Ramos (cell line): Measurements from ENCODE around the gene CHI3L1.

Experiments used
- in situ Hi-C: fragments of 300-500 bp; cut with MboI; formaldehyde crosslinking; loops from one replicate; pipeline ENCODE4 v1.14.3; 2022; ENCODE audit warnings: low sequenced_read_pairs; ENCODE audit not compliant: unreplicated experiment

Gene CHI3L1

DNA sequence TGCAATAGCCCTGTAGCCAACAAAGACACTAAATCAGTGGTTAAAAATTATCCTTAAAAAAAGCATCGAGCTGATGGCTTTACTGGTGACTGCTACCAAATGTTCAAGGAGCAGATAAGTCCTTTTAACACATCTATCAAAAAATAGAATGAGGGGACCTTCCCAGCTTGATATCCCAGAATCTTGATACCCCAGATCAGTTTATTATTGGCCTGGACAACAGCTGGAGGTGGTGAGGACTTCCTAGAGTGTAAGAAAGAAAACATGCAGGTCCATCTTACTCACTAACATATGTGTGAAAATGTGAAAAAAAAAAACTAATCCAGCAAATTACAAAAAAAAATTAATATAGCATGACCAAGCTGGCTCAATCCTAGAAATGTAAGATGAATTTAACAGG, 21.7 kb upstream of the CHI3L1 start:
- in situ Hi-C loops = loop anchor here (25.0 kb wide), 1 partner anchor 171 kb away; the partner anchor contains the start of gene PPFIA4

DNA sequence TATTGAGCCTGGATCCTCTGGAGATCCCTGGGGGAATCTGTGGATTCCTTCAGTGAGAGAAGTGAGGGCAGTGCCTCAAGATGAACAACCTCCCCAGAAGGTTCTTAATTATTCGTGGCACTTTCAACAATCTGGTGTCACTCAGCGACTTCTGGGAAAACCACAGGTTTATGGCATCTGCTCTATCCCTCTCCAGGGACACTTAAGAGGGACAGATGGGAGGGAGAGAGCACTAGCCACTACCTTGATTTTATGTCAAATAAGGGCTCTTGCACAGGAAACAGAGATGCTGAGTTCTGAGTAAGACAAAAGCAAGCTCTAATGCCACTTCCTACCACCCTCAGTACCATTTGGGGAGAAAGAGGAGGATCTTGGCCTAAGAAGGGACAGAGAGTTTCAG, 21.2 kb upstream of the CHI3L1 start:
- in situ Hi-C loops = loop anchor here (25.0 kb wide), 1 partner anchor 170 kb away; the partner anchor contains the start of gene PPFIA4

DNA sequence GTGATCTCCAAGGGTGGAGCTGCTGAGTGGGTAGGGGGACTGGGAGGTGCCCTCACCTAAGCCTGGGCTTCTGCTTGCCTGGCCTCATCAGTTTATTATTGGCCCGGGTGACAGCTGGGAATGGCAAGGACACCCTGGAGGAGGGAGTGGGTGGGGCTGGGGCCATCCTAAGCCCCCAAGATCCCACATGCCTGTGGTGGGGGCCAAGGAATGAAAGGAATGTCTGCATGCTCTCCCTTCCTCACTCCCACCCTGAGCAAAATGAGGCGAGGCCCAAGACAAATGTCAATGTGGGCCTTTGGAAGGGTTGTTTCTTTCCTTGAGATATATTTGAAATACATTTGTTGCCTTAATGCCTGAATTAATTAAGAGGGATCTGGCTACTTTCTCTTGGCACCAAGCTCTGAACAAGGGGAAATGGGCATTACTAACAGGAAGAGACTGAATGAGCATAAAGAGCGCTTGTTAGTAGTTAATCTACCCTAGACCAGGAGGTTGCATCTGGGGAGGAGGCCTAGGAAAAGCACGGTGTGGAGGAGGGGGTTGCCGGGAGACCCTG, 19.7 kb upstream of the CHI3L1 start:
- in situ Hi-C loops = loop anchor here (25.0 kb wide), 1 partner anchor 169 kb away; the partner anchor contains the start of gene PPFIA4

DNA sequence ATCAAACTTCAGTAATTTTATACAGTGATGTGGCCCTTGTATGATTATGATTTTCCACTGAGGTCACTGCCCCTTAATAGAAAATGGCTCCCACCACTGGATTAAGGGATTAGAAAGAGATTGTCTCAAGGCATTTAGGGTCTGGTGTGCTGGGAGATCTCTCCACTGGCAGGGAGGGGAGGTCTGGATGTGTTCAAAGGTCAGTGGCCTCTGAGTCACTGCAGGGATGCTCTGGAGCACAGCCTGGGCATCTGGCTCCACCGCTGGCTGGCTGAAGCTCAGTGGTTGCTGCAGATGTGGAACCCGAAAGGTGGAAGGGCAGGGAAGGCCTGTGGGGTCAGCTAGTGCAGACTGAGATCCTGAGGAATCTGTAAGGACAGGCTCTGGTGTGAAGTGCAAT, 18.3 kb upstream of the CHI3L1 start:
- in situ Hi-C loops = loop anchor here (25.0 kb wide), 1 partner anchor 167 kb away; the partner anchor contains the start of gene PPFIA4

DNA sequence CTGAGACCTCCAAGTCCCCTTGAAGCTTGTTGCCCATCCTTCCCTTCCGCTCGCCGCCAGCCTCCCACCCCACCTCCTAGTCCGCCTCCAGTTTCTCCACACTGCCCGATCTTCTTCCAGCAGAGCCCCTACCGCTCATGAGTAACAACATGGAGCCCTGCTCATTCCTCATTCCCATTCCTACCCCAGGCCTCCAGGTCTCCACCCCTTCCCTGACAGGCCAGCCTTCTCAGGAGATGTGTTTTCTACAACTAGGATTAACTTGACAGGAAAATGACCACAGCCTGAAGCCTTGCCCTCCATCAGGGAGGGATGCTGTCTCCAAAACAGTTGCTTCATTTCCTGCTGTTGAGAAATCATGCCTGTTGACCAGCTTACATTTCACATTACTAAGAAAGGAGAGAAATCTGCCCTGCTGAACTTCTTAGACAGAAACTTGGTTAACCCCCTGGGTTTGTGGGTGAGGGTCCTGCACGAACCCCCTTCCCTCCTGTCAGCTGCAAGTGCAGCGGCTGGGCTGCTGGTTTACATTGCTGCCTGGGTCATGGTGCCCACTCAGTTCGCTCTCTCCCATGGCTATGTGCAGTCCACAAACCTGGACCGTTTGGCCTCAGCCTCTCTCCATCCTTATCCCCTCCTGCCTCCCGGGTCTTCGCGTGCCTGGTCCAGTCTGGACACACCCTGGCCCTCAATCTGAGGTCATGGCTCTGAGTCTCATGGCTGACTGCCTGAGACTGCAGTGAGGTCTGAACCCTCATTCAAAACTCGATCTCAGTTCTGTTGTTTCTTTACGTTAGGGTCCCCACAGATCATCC, 16.1 kb upstream of the CHI3L1 start:
- in situ Hi-C loops = loop anchor here (25.0 kb wide), 1 partner anchor 165 kb away; the partner anchor contains the start of gene PPFIA4

DNA sequence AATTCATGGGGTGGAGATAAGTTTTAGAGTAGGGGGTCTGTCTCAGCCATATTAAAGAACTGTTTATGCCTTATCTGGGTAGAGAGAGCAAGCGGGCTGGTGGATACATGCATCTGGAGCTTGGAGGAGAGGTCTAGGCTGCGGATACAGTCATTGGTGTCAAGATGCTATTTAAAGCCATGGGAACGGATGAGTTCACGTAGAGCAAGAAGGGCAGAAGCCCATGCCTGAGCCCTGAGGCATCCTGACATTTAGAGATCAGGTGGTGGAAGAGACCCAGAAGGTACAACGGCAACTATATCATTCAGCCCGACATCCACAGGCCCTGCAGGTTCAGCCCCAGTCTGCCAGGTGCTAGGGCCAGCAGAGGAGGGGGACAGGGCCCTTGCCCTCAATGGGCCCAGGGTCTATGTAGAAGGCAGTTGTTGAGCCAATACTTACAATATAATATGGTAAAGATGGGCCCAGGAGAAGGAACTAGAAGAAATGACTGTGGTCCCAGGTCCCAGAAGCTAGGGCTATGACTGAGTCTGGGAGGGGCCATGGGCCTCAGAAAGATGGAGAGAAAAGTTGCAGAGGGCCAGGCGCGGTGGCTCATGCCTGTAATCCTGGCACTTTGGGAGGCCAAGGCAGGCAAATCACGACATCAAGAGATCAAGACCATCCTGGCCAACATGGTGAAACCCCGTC, 15.2 kb upstream of the CHI3L1 start:
- in situ Hi-C loops = loop anchor here (25.0 kb wide), 1 partner anchor 164 kb away; the partner anchor contains the start of gene PPFIA4

DNA sequence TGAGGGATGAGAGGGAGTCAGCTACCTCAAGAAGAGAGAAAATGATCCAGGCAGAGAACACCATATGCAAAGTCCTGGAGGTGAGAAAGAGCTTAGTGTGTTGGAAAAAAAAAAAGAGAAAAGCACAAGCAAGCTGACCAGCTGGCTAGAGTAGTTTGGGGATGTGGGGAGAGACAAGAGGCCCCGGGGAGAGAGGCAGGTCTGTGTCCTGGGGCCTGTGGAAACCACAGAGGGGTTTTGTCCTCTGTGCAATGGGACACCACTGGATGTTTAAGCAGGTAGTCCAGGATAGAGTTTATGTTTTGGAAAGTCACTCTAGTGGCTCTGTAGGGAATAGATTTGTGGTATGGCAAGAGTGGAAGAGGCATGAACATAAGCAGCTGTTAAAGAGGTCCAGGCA, 14.4 kb upstream of the CHI3L1 start:
- in situ Hi-C loops = loop anchor here (25.0 kb wide), 1 partner anchor 164 kb away; the partner anchor contains the start of gene PPFIA4

DNA sequence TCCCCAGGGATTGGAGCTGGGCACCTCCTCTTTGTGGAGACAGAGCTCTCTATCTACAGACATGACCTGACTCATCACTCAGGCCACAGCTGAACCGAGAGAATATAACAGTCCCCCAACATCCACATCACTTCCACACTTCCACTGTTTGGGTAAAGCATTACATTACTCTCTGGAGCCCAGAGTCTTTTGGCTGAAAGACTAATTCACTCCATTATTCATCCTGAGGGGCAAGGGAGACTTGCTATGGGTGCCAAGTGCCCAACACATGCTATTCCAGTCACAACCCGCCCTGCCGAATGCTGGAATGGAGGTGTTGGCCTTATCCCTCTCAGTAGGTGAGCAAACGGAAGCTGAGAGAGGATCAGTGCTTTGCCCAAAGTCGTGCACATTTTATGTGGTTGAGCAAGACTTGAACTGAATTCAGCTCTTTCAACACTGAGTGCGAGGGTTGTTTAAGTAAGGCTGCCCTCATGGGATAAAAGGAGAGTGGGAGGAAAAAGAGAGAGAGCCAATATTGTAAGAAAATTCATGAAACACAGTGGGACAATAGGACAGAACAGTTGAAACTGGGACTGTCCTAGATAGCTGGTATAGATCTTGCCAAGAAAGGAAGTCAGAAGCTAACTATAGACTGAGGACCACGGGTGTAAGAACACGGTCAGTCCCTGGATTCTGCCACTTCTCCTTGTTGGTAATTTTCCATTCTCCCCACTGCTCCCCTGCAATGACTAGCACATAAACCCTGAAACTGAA, 13.5 kb upstream of the CHI3L1 start:
- in situ Hi-C loops = loop anchor here (25.0 kb wide), 1 partner anchor 163 kb away; the partner anchor contains the start of gene PPFIA4

DNA sequence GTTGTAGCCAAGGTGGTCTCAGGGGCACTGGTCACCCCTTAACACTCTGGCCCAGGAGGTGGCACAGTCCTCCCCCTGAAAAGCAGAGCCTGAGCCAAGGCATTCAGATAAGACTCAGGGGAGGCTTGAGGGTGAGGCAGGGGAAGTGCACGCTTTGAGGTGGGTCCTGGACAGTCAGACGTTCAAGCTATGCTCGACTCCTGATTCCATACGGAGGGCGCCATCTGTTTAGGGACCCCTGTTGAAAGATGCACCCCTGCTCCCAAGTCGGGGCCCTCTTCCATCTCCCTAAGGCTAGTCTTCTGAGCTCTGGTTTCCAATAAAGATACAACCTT, 12.9 kb upstream of the CHI3L1 start:
- in situ Hi-C loops = no loop called here

DNA sequence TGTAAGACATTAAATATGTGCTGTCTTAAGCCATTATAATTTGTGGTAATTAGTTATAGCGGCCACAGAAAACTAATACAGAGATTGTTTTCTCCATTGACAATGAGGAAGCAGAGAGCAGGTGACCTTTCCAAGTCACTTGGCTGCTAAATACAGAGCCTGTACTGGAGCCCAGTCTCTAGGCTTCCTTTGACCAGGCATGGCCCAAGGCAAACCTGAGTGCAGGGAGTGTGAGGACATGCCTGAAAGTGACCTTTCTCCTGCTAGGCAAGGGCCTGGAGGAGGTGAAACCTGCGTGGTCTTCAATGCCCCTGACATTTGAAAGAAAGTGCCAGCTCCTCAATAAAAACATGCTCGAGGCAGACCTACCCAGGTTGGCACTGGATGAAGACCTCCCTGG, 12.5 kb upstream of the CHI3L1 start:
- in situ Hi-C loops = no loop called here

DNA sequence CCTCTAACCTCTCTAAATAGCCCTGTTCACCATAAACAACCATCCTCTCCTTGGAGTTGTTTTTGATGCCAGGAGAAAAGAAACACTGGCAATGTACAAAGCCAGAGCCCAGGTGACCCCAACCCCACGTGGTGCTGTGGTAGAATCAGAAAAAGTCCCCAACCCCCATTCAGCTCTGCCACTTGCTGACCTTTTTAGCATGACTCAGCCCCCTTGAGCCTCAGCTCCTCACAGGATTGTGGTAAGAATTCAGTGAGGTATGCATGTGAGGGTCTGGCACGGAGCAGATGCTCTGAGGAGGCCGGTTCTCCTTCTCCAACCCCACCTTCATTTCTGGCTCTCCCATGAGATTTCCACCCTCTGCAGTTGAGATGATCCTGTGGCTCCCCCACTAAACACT, 11.1 kb upstream of the CHI3L1 start:
- in situ Hi-C loops = no loop called here

DNA sequence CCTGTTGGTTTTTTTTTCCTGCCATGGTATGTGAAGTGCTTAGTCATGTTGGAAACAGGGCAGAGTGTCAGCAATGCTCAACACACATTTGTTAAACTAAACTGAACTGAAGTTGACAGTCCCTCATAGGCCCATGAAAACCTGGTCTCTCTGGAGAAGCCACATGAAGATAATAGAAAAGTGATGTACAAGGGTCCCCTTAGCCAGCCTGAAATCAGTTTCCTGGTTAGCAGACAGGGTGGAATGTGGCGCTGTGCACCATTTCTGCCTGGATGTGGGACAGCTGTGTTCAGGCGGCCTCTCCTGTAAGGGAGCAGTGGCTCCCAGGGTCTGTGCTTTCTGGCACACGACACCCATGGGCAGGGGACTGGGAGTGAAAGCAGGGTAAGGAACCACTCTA, 9.9 kb upstream of the CHI3L1 start:
- in situ Hi-C loops = no loop called here

DNA sequence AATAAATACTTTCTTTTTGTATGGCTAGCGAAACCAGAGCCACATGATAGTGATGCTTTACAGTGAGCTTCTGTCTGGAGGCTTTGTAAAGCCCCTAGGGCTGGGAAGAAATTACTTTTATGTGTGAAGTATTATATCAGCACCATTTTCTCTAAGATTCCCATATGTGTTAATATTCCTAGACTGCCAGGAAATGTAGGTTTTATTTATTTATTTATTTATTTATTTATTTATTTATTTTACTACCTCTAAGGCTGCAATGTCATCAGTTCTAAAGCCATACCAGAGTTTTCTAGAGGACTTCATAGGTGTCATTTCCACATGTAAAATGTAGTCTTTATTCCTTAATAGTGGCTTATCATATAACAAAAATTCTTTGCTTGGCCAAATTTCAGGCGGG, 4.4 kb upstream of the CHI3L1 start:
- in situ Hi-C loops = no loop called here

DNA sequence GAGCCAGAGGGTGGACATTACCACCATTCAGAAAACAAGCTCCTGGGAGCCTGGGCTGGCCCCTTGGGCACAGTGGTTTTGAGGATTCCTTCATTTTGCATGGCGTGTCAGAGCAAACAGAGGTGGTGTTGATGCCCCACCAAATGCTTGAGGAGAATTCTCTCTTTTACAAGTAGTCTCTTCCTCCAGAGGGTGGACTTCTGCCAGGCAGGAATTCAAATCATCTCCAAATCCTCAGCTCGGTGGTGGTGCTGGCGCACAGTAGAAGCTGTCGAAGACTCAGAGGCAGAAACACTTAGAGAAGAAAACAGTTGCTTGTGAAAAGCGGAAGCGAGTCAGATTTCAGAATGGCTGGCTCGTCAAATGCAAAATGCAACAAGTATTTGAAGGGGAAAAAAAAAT, 3.4 kb upstream of the CHI3L1 start:
- in situ Hi-C loops = no loop called here

DNA sequence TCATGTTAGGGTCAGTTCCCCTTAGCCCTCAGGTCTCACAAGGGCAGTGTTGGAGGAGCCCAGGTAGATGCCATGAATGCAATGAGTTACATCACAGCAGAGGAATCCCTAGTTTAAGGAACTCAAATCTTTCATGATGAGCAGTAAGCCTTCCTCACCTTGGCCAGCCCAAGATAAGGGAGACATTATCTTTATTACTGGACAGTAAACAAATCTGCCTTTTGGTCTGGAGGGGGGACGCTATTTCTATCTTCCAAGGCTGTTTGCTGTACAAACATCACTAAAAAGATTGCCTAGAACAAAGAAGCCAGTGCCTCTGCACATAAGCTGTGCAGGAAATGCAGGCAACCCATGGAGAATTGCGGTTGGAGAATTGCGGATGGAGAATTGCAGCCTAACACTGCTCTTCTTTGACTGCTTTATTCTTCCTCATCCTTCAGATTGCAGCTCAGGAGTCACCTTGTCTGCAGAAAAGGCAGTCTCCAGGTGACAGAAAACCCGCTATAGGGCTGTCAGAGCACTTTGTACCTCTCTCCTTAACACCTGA, 2.3 kb upstream of the CHI3L1 start:
- in situ Hi-C loops = no loop called here

DNA sequence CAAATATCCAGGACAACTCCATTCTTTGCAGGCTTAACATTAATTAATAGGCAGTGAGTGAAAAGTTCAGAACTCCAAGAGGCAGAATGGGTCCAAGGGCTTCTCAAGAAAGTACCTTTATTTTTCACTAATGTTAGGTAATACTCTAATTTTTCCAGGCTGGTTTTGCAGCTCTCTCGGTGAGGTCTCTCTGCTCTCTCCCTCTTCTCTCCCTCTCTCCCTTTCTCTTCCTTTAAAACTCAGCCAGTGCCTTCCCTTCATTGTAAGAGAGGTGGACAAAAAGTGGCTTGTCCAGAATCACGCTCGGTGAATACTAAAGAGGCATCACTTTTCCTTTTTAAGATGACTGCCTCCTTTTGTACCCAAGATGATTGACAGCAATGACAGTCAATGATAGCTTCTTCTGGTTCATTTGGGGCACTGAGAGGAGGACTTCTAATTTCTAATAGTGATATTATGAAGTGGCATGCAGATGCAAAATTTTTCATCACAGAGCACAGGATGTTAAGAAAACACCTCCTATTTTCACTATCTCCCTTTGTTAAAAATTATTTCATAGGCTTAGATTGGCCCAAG, 1.3 kb upstream of the CHI3L1 start:
- in situ Hi-C loops = no loop called here

DNA sequence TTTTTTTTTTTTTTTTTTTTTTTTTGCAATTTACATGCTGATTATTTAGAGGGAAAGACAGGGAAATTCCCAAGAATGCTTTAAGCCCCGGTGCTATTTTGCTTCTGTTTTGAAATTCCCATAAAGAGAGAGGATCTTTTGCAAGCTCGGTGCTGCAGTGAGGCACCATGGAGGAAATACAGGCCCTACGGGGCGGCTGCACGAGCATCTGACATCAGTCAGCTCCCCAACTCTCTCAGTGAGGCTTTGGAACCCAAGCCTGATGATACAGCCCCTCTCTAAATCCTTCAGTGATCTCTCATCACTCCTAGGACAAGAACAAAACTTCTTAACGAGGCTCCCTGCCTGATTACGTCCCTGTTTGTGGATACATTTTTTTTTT, 791 bp upstream of the CHI3L1 start:
- in situ Hi-C loops = no loop called here

DNA sequence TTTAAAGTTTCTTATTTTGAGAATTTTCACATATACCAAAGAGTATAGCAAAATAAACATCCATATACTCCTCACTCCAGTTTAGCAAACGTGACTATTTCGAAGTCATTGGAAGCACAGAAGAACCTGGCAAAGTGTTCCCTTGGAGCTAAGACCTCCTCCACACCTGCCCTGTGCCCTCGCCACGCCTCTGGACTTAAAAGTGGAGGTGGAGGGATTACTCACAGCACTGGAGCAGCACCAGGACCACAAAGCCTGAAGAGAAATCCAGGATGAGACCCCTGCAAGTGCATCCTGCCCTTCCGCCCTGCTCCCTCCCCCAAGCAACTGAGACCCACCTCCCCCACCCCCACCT, 436 bp downstream of the CHI3L1 start:
- in situ Hi-C loops = no loop called here

DNA sequence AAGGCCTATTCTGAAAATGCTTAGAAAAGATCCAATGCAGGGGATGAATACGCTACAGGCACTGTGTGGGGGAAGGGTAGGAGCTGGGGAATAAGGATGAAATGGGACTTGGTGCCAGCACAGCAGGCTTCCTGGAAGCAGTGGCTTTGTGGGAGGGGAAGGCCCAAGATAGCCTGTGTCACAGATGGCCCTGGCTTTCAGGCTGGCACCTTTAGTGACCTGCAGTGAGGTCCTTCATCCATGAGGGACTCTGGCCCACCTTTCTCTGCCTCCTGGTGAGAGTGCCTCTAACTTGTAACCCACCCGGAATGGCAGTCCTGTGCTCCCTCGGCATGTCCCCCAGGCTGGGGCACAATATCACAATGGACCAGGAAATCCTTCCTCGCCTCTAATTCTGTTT, 919 bp downstream of the CHI3L1 start:
- in situ Hi-C loops = no loop called here

DNA sequence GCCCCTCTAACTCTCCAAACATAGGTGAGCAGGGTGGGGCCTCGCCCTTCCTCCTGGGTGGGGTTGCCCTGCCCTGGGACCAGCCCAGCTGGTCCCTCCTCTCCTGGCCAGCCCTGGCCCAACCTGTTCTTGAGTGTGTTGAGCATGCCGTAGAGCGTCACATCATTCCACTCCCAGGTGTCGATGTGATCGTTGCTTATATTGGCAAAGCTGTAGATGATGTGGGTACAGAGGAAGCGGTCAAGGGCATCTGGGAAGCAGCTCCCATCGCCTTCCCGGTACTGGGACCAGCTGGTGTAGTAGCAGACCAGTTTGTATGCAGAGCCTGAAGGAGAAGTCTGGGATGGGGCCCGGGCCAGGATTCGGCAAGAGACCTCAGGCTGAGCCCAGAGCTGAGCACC, 1.4 kb downstream of the CHI3L1 start:
- in situ Hi-C loops = no loop called here
